SK-N-SH (cell line): ENCODE data around the gene PCSK2.

ENCODE experiments used
- CTCF ChIP-seq: fragments of 200-600 bp; sonication (generic); IDR thresholded peaks from 2 replicates; pipeline ENCODE4 v1.6.1; 2017; ENCODE audit warnings: antibody characterized with exemption, mild to moderate bottlenecking, moderate library complexity
- MEF2A ChIP-seq: IDR thresholded peaks from 2 replicates; pipeline ENCODE4 v1.4.0; 2012; ENCODE audit warnings: low read depth, borderline replicate concordance
- MXI1 ChIP-seq: IDR thresholded peaks from 2 replicates; pipeline ENCODE4 v1.6.1; 2012; ENCODE audit warnings: mild to moderate bottlenecking, low read depth, low read length, improper control_type of control experiment
- NRF1 ChIP-seq: IDR thresholded peaks from 2 replicates; pipeline ENCODE4 v1.6.1; 2012; ENCODE audit warnings: low read depth, mild to moderate bottlenecking, low read length
- SIN3A ChIP-seq: IDR thresholded peaks from 2 replicates; pipeline ENCODE4 v1.6.1; 2012; ENCODE audit warnings: low read depth, mild to moderate bottlenecking, low read length, moderate library complexity, borderline replicate concordance
- USF2 ChIP-seq: fragments of 150-350 bp; IDR thresholded peaks from 2 replicates; pipeline ENCODE4 v1.6.1; 2017; ENCODE audit warnings: antibody characterized with exemption, low read length, low read depth, borderline replicate concordance

- no peak for TF ChIP-seq MXI1
- TF ChIP-seq MEF2A = no peak
- no peak for TF ChIP-seq SIN3A
- TF ChIP-seq CTCF = no peak
- no peak for TF ChIP-seq NRF1
- TF ChIP-seq USF2 = no peak
Observed at GRCh38 chr20:17418737-17419136, 191.9 kb downstream of the PCSK2 start.
